ENCODE results near the gene KRTAP10-8.

The KRTAP10-8 gene

GRCh38 chr21:44647222-44647552, 35.3 kb downstream of the KRTAP10-8 start:
- no peak; the same call in 2 of the 3 replicates for ATAC-seq
- TF ChIP-seq RARB (CRISPR knock-in tag; IDR thresholded peaks at IDR 0.05) (no peak), ZNF70 (CRISPR knock-in tag; IDR thresholded peaks at IDR 0.05) (no peak), ZNF8 (CRISPR knock-in tag; IDR thresholded peaks at IDR 0.05) (no peak), PATZ1 (CRISPR knock-in tag; IDR thresholded peaks at IDR 0.05; ENCODE audit: borderline replicate concordance) (no peak), GLIS3 (CRISPR knock-in tag; IDR thresholded peaks at IDR 0.05) (no peak), CSRNP3 (CRISPR knock-in tag; IDR thresholded peaks at IDR 0.05) (no peak)

- no peak; the same call in 2 of the 3 replicates for ATAC-seq
- TF ChIP-seq PPARA (CRISPR knock-in tag; IDR thresholded peaks at IDR 0.05; ENCODE audit: borderline replicate concordance) (no peak), ARNTL (CRISPR knock-in tag; IDR thresholded peaks at IDR 0.05; ENCODE audit: borderline replicate concordance, low read depth) (no peak), SNAI2 (CRISPR knock-in tag; IDR thresholded peaks at IDR 0.05) (no peak), GLIS3 (CRISPR knock-in tag; IDR thresholded peaks at IDR 0.05) (no peak), CSDC2 (CRISPR knock-in tag; IDR thresholded peaks at IDR 0.05) (no peak), ESRRG (CRISPR knock-in tag; IDR thresholded peaks at IDR 0.05) (no peak)
These were observed 36.9 kb downstream of the KRTAP10-8 start for GRCh38 chr21:44648557-44649311.

- TF ChIP-seq OSR1 (CRISPR knock-in tag; IDR thresholded peaks at IDR 0.05), result no peak
- TF ChIP-seq BACH2 (CRISPR knock-in tag; IDR thresholded peaks at IDR 0.05; ENCODE audit: borderline replicate concordance), result no peak
- TF ChIP-seq CREB5 (CRISPR knock-in tag; IDR thresholded peaks at IDR 0.05; ENCODE audit: low read depth), result no peak
- no peak for TF ChIP-seq RARB (CRISPR knock-in tag; IDR thresholded peaks at IDR 0.05)
- no peak for TF ChIP-seq SNAI2 (CRISPR knock-in tag; IDR thresholded peaks at IDR 0.05)
- no peak for TF ChIP-seq ZNF8 (CRISPR knock-in tag; IDR thresholded peaks at IDR 0.05)
- TF ChIP-seq PPARA (CRISPR knock-in tag; IDR thresholded peaks at IDR 0.05; ENCODE audit: borderline replicate concordance), result no peak
- no peak for TF ChIP-seq CSRNP3 (CRISPR knock-in tag; IDR thresholded peaks at IDR 0.05)
- TF ChIP-seq ESRRG (CRISPR knock-in tag; IDR thresholded peaks at IDR 0.05), result no peak
- no peak for ATAC-seq
These were observed 37.7 kb downstream of the KRTAP10-8 start for GRCh38 chr21:44649521-44650100.

GRCh38 chr21:44650265-44650972, 38.5 kb downstream of the KRTAP10-8 start:
- no peak for ATAC-seq
- TF ChIP-seq BACH2 (CRISPR knock-in tag; IDR thresholded peaks at IDR 0.05; ENCODE audit: borderline replicate concordance) (no peak), ESRRG (CRISPR knock-in tag; IDR thresholded peaks at IDR 0.05) (no peak), ZNF8 (CRISPR knock-in tag; IDR thresholded peaks at IDR 0.05) (no peak), SNAI2 (CRISPR knock-in tag; IDR thresholded peaks at IDR 0.05) (no peak), TOX (CRISPR knock-in tag; IDR thresholded peaks at IDR 0.05; ENCODE audit: borderline replicate concordance) (no peak), GLIS3 (CRISPR knock-in tag; IDR thresholded peaks at IDR 0.05) (no peak), ZFP30 (CRISPR knock-in tag; IDR thresholded peaks at IDR 0.05) (no peak), ZC3H10 (CRISPR knock-in tag; IDR thresholded peaks at IDR 0.05) (no peak), ZFP3 (CRISPR knock-in tag; IDR thresholded peaks at IDR 0.05) (no peak), RARB (CRISPR knock-in tag; IDR thresholded peaks at IDR 0.05) (no peak), ZNF565 (CRISPR knock-in tag; conservative IDR thresholded peaks at IDR 0.05; ENCODE audit: low read depth) (no peak), OSR1 (CRISPR knock-in tag; IDR thresholded peaks at IDR 0.05) (no peak), CREB5 (CRISPR knock-in tag; IDR thresholded peaks at IDR 0.05; ENCODE audit: low read depth) (no peak), ARNTL (CRISPR knock-in tag; IDR thresholded peaks at IDR 0.05; ENCODE audit: borderline replicate concordance, low read depth) (no peak), ZNF70 (CRISPR knock-in tag; IDR thresholded peaks at IDR 0.05) (no peak), PPARA (CRISPR knock-in tag; IDR thresholded peaks at IDR 0.05; ENCODE audit: borderline replicate concordance) (no peak), TCF4 (CRISPR knock-in tag; IDR thresholded peaks at IDR 0.05; ENCODE audit: borderline replicate concordance) (no peak), TSHZ2 (CRISPR knock-in tag; IDR thresholded peaks at IDR 0.05) (no peak)

Measured in SK-N-SH treated with all-trans-retinoic acid at 6 μM for 48 hours (cell line).